AG20443 (cell line): ENCODE data around the gene KLF6.
"Not testable (repeated sequence)": the region's sequence is repeated elsewhere in the genome, so short reads cannot be mapped to it uniquely, and the experiment has no call there.

Source experiments
- DNase-seq: peaks from one replicate; pipeline ENCODE4 v3.0.0; 2012; ENCODE audit warnings: low spot score, mixed read lengths

KLF6 gene

DNA sequence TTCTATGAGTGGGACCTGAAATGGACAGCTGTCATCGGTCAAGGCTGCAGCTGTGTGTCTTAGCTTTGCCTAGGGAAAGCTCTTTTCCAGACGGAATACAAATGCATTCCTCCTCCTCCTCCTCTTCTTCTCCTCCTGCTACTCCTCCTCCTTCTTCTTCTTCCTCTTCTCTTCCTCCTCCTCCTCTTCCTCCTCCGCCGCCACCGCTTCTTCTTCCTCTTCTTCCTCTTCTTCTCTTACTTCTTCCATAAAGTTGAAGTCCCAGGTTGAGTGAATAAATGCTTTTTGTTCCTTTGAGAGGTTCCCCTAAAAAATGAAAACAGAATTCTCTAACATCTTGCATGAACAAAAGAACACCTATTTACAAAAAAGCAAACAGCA is 28.7 kb downstream of the KLF6 start:
- no peak for DNase-seq

DNA sequence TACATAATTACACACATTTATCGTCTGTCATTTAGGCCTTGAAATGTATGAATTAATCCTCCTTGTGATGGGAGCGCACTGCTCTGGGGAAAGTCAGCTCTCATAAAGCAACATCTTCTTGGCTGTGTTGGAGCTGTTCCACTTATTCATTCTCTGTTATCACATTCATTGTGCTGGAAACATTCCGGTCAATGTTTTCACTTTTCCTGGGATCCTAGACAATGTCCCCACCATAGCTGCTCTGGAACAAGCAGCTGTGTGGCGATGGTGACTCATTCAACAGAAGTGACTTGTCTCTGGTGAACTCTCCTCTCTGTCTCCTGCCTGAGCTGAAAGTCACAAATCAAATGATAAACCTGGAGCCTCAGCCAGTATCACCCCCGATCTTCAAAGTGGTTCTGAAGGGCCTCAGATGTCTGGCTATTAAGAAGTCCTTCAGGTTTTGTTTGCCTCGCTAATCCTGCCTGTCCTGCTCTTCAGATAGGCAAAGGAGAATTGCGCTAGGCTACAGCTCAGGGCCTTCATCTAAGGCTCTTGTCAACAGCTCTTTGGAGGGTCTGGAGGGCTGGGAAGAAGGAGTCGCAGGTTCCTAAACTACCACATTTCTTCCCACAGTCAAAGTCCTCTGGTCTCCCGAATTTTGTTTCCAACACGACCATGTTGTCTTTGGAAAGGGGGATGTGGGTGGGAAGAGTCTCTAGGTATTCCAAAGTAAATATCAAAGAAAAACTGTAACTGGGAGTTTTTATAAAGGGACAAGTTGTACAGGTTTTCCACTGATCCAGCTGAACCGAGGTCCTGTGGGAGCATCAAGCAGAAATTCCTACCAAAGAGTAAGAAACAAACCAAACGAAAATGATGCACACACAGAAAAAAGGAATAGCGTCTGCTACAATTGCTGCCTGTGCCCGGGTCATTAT is 29.3 kb downstream of the KLF6 start:
- peak; percentile 40 for DNase-seq

DNA sequence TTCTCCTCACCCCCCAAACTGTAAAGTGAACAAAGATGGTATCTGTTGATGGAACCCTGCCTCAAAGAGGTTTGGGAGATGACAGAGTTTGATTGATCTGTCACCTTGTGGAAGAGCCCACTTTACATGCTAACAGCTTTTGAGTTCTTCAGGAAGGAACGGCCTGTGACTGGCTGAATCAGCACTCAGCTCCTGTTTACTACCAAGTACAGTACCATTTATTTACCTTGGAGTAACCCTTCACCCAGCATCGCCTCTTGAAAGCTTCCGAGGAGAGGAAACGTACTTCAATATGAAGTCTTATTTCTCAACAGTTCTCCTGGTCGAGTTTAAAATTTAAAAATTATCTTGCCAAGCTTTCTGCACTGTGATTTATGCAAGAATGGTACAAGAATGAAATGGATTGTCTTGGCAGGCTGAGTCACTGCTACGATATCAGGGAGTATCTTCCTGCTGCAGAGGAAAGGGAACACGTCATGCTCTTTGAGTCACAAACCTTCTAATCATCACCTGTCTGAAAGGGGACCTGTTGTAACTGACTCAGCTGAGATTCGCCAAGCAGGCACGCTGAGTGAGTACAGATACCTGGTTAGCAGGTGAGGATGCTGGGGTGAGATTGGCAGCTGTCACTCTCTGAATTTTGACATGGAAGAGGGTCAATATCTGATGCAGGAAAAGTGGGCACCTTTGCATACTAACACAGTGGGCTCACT is 30.1 kb downstream of the KLF6 start:
- peak; percentile 74 for DNase-seq

DNA sequence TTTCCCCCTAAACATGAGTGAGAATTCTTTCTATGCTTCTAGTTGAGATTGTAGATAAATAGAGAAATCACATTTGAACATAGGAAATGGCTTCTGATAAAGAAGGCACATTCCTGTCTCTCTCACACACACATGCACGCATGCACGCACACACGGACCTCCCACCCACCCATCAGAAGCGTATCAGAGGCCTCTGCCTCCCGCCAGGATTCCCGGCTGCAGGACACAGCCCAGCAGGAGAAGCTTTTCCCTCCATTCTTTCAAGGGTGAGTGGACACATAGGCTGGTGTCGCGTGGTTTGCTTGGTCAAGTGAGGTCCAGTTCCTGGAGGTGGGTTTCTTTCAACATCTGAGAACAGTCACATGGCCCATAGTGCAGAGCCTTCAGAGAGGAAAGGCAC is 34.2 kb downstream of the KLF6 start:
- DNase-seq = no peak

DNA sequence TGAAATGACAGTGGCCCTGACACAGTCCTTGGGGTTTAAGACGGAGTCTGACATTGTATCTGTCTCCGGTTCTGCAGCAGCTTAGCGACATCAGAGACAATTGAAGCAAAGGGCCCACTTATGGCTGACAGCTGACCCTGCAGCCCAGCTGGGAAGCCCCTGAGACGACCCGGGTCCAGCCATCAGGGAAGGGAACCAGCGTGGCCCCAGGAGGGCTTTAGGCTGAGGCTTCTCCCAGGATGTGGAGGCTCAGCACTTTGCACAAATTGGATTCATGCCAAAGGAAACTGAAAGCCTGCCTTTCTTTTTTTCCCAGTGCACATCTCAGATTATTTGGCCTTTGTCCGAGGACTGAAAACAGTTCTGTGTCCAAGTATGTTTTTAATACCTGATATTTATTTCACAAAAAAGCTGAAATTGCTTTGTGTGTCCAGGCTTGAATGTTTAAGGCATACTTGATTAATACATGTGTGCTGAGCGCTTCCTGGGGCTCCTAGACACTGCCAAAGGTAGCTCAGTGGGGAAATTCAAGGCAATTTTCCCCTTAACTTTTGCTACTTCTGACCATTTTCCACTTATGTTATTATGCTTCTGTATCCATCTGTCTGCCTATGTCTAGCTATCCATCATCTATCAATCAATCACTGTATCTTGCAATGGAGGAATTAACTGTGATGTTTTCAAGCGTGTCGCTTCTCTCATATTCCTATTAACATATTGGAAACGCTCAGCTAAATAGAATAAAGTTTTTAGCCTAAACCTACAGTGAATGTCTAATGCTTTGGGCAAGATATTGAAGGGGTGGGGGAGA is 34.8 kb downstream of the KLF6 start:
- DNase-seq = peak; percentile 17

DNA sequence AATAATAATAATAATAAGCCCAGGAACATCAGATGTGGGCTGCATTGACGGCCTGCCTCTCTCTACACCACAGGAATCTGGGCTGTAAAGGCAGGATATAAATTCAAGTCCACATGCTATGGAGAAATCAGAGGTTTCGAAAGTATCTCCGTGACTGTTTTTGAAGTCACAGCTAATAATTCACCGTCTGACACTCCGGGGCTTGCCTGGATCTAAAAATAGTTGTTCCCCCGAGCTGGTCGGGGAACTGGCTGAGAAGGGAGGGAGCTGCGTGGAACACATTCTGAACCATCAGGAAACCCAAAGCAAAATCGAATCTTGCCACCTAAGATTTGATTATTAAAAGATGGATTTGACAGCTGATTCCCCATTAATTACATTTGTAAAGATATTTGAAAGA is 35.4 kb downstream of the KLF6 start:
- peak; percentile 65 for DNase-seq

GRCh38 chr10:3749011-3749410 is 36.0 kb downstream of the KLF6 start:
- no peak for DNase-seq

GRCh38 chr10:3748484-3748883 is 36.5 kb downstream of the KLF6 start:
- no peak for DNase-seq

- no peak for DNase-seq
Measured at GRCh38 chr10:3747984-3748383, 37.0 kb downstream of the KLF6 start.

DNA sequence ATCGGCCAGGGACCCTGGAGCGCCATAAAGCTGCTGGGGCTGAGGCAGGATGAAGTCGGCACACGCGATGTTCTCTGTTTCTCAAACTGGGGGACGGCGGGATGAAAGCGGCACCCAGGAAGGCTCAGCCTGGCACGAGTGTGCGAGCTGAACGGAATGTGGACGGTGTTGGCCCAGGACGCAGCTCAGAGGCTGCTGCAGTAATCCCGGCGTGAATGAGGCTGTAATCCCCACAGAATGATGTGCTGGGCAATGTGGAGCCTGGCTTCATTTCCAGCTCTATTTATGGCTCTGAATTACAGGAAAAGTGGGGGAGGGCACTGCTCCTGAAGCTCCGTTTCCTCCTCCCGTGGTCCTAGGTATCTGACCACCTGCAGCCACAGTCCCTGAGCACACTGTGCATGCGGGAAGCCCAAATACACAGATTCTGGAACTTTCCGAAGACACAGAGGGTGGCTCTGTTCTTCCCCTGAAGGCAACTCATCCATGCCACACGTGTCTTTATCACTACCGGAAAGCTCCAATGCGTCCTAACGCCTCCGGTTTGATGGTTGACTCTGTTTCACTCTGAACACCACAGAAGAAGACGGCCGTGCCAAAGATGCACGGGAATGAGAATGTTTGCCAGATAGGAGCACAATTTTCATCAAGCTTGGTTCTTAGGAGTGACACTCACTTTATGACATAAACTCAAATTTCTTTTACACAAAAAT is 37.6 kb downstream of the KLF6 start:
- no peak for DNase-seq

DNA sequence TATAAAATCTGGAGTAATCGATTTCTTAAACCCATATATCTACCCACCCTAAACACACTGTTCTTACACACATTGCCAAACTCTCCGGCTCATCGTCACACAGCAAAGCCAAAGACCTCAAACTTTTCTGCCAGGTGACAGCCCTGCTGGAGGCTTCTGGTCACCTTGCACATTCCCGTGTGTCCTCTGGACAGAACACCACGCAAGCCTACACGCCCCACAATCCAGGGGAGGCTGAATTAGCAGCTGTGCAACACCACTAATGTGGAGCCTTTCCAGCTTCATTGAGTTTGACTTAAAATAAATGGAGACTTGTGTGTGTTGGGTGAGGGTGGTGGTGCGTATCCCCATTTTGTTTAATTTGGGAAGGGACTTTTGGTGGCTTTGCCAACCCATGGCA is 38.4 kb downstream of the KLF6 start:
- no peak for DNase-seq

- no peak for DNase-seq
Measured at GRCh38 chr10:3745521-3745920, 39.5 kb downstream of the KLF6 start.

DNA sequence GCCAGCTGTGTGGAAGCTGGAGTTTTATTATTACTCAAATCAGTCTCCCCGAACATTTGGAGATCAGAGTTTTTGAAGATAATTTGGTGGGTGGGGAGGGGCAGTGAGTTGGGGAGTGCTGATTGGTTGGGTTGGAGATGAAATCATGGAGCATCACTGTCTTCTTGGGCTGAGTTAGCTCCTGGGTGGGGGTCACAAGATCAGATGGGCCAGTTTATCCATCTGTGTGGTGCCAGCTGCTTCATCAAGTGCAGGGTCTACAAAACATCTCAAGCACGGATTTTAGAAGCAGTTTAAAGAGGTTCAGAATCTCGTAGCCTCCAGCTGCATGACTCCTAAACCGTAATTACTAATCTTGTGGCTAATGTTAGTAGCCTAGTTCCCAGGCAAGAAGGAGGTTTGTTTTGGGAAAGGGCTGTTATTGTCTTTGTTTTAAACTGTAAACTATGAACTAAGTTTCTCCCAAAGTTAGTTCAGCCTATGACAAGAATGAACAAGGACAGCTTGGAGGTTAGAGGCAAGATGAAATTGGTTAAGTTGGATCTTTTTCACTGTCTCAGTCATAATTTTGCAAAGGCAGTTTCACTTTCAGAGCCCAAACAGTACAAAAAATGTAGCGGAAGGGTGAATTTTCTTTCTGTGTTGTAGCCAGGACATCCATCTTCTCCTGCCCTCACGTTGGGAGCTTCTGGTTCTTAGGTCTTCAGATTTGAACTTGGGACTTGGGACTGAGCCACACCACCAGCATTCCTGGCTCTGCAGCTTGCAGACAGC is 43.1 kb downstream of the KLF6 start:
- DNase-seq = peak; percentile 48

GRCh38 chr10:3740157-3740871 is 44.7 kb downstream of the KLF6 start:
- peak; percentile 39 for DNase-seq

DNA sequence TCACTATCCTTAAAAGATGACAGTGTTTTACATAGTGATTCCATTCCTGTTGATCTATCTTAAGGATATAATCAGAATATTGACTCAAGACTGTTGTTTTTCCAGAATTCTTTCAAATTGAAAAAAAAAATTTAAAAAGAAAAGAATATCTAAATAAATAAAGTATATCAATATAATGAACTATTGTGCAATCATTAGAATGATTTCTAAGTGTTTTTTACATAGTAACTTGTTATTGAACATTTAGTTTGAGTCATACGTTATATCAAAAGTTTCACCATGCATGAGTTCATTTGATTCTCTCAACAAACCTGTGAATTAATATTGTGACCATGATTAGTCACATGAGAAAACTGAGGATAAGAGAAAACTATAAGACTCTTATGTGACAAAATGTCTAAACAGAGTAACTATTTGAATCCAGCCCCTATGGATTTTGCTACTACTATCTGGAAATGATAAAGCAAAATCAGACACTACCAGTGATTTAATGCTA is 46.1 kb downstream of the KLF6 start:
- no peak for DNase-seq

DNA sequence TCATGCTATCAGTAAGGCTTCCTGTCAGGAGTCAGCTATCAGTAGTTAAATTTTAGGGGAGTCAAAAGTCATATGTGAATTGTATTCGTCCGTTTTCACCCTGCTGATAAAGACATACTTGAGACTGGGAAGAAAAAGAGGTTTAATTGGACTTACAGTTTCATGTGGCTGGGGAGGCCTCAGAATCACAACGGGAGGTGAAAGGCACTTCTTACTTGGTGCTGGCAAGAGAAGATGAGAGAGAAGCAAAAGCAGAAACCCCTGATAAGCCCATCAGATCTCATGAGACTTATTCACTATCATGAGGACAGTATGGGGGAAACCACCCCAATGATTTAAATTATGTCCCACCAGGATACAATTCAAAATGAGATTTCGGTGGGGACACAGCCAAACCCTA is 47.1 kb downstream of the KLF6 start:
- no peak for DNase-seq

DNA sequence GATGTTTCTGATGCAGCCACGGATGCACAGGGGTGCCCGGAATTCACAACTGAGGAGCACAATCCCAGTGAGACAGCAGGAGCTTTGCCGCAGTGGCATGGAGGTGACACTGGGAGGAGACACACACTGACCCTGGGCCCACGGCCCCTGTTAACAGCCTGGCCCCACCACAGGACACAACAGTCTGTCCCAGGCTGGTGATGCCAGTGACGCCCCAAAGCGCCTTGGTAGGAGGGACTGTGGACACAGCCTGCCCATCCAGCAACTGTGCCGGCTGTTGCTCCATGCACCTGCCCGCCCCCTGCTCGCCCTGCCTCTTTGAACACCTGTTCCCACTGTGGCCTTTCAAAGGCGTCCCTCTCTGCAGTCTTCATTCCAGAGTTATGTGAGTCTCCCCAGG is 49.8 kb downstream of the KLF6 start:
- DNase-seq = no peak

DNA sequence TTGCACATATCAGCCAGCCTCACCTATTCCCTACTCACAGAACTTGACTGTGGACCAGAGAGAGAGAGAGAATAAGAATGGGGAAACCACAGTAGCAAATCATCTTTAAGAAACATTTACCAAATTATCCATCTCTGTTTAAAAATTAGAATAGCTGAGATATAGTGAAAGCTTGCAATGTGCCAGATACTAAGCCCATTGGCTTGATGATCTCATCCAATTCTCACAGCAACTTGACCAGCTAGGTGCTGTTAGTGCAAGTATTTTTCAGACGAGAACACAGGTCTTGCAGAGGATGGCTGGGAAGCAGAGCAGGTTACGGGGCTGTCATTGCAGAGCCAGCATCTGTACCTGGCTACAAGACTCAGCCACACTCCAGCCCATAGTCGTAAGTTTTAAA is 50.9 kb downstream of the KLF6 start:
- no peak for DNase-seq

- DNase-seq = not testable (repeated sequence)
Measured at GRCh38 chr10:3732183-3732582, 52.8 kb downstream of the KLF6 start.

DNA sequence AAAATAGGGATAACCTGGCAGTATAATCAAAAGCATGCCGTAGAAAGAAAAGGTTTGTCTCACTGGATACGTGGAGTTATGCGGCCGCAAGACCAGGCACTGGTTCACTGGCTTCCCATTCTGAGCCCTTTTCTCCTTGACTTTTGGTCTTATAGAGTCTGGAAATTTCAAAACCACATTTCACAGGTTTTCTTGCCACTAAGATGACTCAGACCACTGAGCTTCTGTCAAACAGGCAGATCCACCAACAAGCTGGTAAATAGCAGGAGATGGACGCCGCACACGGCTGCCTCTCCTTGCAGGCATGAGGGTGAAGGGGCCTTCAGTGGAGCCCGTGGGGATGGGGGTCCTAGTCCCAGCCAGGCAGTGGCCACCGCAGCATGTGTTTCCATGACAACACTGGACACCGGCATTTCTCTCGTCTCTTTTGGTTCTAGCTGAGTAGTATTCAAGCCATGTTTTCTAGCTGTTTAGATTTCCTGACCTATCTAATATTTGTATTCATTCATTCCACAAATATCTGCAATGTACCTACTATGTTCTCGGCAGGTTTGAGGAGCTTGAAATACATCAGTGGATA is 55.5 kb downstream of the KLF6 start:
- no peak for DNase-seq
